HEK293T (cell line): ENCODE measurements around the gene NPFF.

Experiments used
- CTCF ChIA-PET: fragments of 350-600 bp; formaldehyde crosslinking; extraction: SDS; loops from one replicate; lab custom pipeline; 2021; ENCODE audit warnings: antibody characterized with exemption, inconsistent platforms; lab: Yijun Ruan, JAX
- POLR2A ChIA-PET: fragments of 350-600 bp; formaldehyde crosslinking; extraction: SDS; loops from one replicate; lab custom pipeline; 2020; ENCODE audit warnings: antibody characterized with exemption, inconsistent platforms; lab: Yijun Ruan, JAX
- DNase-seq: peaks from one replicate; pipeline ENCODE4 v3.0.0; 2012; ENCODE audit warnings: mixed read lengths; ENCODE audit errors: extremely low spot score
- ARNT ChIP-seq: fragments of 450-650 bp; IDR thresholded peaks from 2 replicates; pipeline ENCODE4 v1.6.1; 2017; ENCODE audit warnings: mild to moderate bottlenecking
- BHLHE40 ChIP-seq: fragments of 450-650 bp; IDR thresholded peaks from 2 replicates; pipeline ENCODE4 v1.6.1; 2016; ENCODE audit warnings: mild to moderate bottlenecking, moderate library complexity, borderline replicate concordance
- CTBP1 ChIP-seq: fragments of 450-650 bp; IDR thresholded peaks from 2 replicates; pipeline ENCODE4 v1.6.1; 2016; ENCODE audit warnings: borderline replicate concordance
- ELF4 ChIP-seq: fragments of 450-650 bp; IDR thresholded peaks from 2 replicates; pipeline ENCODE4 v1.6.1; 2017; ENCODE audit warnings: antibody characterized with exemption
- FOXA1 ChIP-seq: fragments of 450-650 bp; IDR thresholded peaks from 2 replicates; pipeline ENCODE4 v1.6.1; 2016; ENCODE audit warnings: mild to moderate bottlenecking
- FOXK2 ChIP-seq: fragments of 450-650 bp; IDR thresholded peaks from 2 replicates; pipeline ENCODE4 v1.6.1; 2016; ENCODE audit warnings: mild to moderate bottlenecking
- FOXM1 ChIP-seq: fragments of 450-650 bp; IDR thresholded peaks from 2 replicates; pipeline ENCODE4 v1.6.1; 2017; ENCODE audit warnings: mild to moderate bottlenecking, borderline replicate concordance
- HDGF ChIP-seq: fragments of 450-650 bp; IDR thresholded peaks from 2 replicates; pipeline ENCODE4 v1.6.1; 2017; ENCODE audit warnings: antibody characterized with exemption, borderline replicate concordance
- L3MBTL2 ChIP-seq: fragments of 450-650 bp; conservative IDR thresholded peaks from 2 replicates; pipeline ENCODE4 v1.6.1; 2016; ENCODE audit warnings: mild to moderate bottlenecking
- LEF1 ChIP-seq: fragments of 450-650 bp; IDR thresholded peaks from 2 replicates; pipeline ENCODE4 v1.6.1; 2017; ENCODE audit warnings: mild to moderate bottlenecking, borderline replicate concordance
- NFRKB ChIP-seq: fragments of 450-650 bp; IDR thresholded peaks from 2 replicates; pipeline ENCODE4 v1.6.1; 2016; ENCODE audit warnings: mild to moderate bottlenecking, moderate library complexity
- PKNOX1 ChIP-seq: fragments of 450-650 bp; IDR thresholded peaks from 2 replicates; pipeline ENCODE4 v1.6.1; 2016
- SP1 ChIP-seq: fragments of 450-650 bp; IDR thresholded peaks from 2 replicates; pipeline ENCODE4 v1.6.1; 2017
- SUZ12 ChIP-seq: fragments of 450-650 bp; IDR thresholded peaks from 2 replicates; pipeline ENCODE4 v1.6.1; 2016; ENCODE audit warnings: mild to moderate bottlenecking
- TARDBP ChIP-seq: fragments of 450-650 bp; IDR thresholded peaks from 2 replicates; pipeline ENCODE4 v1.6.1; 2016
- ZNF384 ChIP-seq: fragments of 450-650 bp; IDR thresholded peaks from 2 replicates; pipeline ENCODE4 v1.6.1; 2016

NPFF gene

DNA sequence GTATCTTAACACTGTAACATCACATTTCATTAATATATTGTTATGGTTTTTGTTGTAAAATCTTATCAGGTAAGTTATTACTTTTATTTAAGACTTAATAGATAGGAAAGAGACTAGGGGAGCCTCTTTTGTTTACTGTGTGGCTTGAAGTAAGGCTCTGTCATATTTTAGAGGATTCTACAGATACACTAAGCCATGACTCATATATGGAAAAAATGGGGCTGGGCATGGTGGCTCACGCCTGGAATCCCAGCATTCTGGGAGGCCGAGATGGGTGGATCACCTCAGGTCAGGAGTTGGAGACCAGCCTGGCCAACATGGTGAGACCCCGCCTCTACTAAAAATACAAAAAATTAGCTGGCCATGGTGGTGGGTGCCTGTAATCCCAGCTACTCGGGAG is 23.6 kb upstream of the NPFF start:
- CTCF ChIA-PET: no interaction called here
- no peak for DNase-seq
- TF ChIP-seq TARDBP (no peak), LEF1 (no peak), NFRKB (no peak), ELF4 (no peak), FOXM1 (no peak), CTBP1 (no peak), L3MBTL2 (no peak), HDGF (no peak), SUZ12 (no peak), BHLHE40 (no peak), ZNF384 (no peak), FOXA1 (no peak)
- POLR2A ChIA-PET: no interaction called here

GRCh38 chr12:53530061-53530460 is 22.8 kb upstream of the NPFF start:
- POLR2A ChIA-PET: no interaction called here
- CTCF ChIA-PET: no interaction called here
- TF ChIP-seq CTBP1 (no peak), ELF4 (no peak), SUZ12 (no peak), HDGF (no peak), BHLHE40 (no peak), ZNF384 (no peak), ARNT (no peak)
- DNase-seq: no peak

DNA sequence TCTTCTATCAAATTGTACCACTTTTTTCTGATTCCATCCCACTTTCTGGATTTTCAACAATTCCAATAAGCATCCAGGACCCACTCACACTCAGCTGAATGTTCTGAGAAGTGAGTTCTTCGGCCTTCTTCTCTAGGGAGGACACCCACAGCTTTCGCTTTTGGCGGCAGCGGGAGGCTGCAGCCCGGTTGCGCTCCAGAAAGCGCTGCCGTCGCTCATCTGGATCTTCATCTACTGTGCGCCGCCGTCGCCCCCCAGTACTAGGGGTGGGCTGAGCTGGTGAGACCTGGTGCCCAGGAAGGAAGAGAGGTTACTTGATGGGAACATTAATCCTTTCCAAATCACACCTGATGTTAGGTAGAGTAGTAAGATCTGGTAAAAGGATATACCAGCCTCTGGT is 17.2 kb upstream of the NPFF start:
- no peak for DNase-seq
- POLR2A ChIA-PET: no interaction called here
- CTCF ChIA-PET: no interaction called here
- TF ChIP-seq LEF1 (no peak), HDGF (no peak), CTBP1 (no peak), PKNOX1 (no peak), L3MBTL2 (no peak), ELF4 (no peak), TARDBP (no peak), BHLHE40 (no peak), NFRKB (no peak), FOXM1 (no peak), FOXA1 (no peak), SP1 (no peak), FOXK2 (no peak), SUZ12 (no peak), ARNT (no peak)

DNA sequence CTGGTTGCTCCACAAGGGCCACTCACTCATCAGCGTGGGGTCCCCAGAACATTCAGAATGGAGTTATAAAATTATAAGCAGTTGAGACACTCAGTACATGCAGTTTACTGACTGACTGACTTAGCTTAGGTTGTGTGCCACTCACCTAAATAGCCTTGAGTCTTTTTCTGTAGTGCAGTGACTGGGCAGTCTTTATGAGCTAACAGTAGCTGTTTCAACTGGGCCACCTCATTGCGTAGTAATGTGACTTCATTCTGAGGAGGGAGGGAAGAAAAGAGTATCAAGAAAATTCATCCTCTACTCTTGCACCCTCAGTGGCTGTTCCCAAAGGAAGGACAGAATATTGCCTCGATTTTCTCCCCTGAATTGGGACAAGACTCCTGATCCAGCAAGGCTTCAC is 15.8 kb upstream of the NPFF start:
- ChIA-PET POLR2A (no interaction called here), CTCF (no interaction called here)
- TF ChIP-seq ZNF384: no peak
- TF ChIP-seq FOXM1: no peak
- TF ChIP-seq ARNT: no peak
- no peak for TF ChIP-seq SUZ12
- no peak for TF ChIP-seq ELF4
- no peak for TF ChIP-seq CTBP1
- no peak for TF ChIP-seq LEF1
- TF ChIP-seq PKNOX1: no peak
- TF ChIP-seq L3MBTL2: no peak
- no peak for TF ChIP-seq NFRKB
- no peak for TF ChIP-seq FOXK2
- TF ChIP-seq FOXA1: no peak
- TF ChIP-seq HDGF: no peak
- TF ChIP-seq BHLHE40: no peak
- no peak for TF ChIP-seq TARDBP
- DNase-seq: no peak

GRCh38 chr12:53518381-53518780 is 11.1 kb upstream of the NPFF start:
- no peak for DNase-seq
- no peak for TF ChIP-seq HDGF
- no peak for TF ChIP-seq L3MBTL2
- no peak for TF ChIP-seq BHLHE40
- TF ChIP-seq FOXK2: no peak
- TF ChIP-seq CTBP1: no peak
- TF ChIP-seq ARNT: no peak
- CTCF ChIA-PET: no interaction called here
- POLR2A ChIA-PET: interaction anchor here (1.5 kb wide), 1 partner anchor 17 kb away, joined by 6 read pairs; the partner anchor contains the start of gene TARBP2

GRCh38 chr12:53516758-53517455 is 9.6 kb upstream of the NPFF start:
- POLR2A ChIA-PET: interaction anchor here (2.2 kb wide), 1 partner anchor 16 kb away, joined by 8 read pairs; the partner anchor contains the start of gene TARBP2
- CTCF ChIA-PET: no interaction called here
- no peak for DNase-seq
- TF ChIP-seq BHLHE40: no peak
- no peak for TF ChIP-seq ARNT
- no peak for TF ChIP-seq HDGF
- no peak for TF ChIP-seq FOXK2
